NOMO-1 treated with dmso at 0.1 percent for 144 hours (cell line): ENCODE measurements around the gene MLF2.

ENCODE experiments used
- DNase-seq: peaks from one replicate; lab custom pipeline; 2025; ENCODE audit not compliant: unreplicated experiment; lab: John Stamatoyannopoulos, UW

MLF2 gene, protein sequence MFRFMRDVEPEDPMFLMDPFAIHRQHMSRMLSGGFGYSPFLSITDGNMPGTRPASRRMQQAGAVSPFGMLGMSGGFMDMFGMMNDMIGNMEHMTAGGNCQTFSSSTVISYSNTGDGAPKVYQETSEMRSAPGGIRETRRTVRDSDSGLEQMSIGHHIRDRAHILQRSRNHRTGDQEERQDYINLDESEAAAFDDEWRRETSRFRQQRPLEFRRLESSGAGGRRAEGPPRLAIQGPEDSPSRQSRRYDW

DNA sequence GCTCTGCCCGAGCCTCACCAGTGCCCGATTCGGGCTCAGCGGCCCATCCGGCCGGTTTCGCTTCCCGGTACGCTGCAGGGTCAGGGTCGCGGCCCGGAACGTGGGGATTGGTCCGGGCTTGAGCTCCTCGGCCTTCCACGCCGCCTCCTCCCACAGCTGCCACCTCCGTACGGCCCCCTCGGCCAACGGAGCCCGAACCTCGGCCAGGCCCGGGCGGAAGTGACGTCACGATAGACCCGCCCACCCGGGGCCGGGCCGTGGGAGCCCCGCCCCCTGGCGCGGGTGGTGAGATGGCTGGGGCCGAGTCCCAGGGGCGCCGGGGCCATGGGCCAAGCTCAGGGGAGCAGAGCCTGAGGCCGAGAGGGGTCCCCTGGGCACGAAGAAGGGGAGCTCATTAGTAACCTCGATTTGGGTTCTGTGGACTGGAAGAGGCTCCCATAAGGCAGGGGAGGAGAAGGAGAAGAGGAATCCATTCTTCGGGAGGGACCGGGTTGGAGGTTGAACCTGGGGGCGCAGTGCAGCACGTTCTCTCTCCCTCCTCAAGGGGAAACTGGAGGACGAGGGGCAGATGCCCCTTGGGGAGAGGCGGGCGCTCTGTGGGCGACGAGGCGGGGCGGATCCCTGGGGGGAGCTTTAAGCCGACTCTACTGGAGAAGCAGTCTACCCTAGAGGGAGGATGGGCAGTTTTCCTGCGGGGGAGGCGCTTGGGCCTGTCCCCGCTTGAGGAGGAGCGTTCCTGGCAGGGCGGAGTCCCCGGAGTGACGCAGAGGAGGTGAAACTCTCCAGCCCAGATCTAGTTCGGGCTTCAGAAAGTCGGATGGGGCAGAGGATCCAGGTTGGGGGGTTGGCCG lies at the start of gene MLF2:
Gene MLF2 (minus strand): TSS at position 221 of the 851 bp plus-strand sequence. CDS start 807 bp downstream, outside the sequence.
- peak; percentile 98 for DNase-seq

DNA sequence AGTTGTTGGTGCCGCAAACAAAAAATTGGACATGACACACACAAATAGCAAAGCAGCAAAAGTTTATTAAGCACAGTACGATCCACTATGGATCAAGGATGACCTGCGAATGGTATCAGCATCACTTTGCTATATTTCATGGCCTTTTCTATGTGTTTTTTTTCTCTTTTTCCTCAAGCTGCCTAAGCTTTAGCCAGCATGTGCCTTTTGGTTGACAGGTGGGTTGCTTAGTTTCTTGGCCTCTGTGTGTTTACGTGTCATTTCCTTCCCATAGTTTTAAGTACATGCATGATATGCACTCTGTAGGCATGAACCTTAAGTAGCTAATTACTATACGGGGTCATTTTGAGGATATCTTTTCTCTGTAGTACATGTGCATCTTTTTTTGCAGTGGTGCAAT lies 46.2 kb upstream of the MLF2 start:
- no peak for DNase-seq

DNA sequence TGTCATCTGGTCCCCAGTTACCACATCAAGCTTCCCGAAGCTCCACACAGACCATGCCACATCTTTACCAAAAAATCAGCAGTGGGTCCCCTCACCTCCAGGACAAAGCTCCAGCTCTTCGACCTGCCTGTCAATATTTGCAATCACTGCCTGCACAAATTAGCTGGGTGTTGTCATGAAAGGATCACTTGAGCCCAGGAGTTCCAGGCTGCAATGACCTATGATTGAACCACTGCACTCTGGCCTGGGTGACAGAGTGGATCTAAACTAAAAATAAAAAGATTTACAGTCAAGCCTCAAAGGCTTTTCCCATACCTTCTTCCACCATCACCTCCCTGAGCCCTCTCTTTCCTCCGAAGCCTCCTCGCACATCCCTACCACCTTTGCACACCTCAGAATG lies 43.6 kb upstream of the MLF2 start:
- no peak for DNase-seq

GRCh38 chr12:6795088-6795487 lies 42.1 kb upstream of the MLF2 start:
- DNase-seq: no peak

DNA sequence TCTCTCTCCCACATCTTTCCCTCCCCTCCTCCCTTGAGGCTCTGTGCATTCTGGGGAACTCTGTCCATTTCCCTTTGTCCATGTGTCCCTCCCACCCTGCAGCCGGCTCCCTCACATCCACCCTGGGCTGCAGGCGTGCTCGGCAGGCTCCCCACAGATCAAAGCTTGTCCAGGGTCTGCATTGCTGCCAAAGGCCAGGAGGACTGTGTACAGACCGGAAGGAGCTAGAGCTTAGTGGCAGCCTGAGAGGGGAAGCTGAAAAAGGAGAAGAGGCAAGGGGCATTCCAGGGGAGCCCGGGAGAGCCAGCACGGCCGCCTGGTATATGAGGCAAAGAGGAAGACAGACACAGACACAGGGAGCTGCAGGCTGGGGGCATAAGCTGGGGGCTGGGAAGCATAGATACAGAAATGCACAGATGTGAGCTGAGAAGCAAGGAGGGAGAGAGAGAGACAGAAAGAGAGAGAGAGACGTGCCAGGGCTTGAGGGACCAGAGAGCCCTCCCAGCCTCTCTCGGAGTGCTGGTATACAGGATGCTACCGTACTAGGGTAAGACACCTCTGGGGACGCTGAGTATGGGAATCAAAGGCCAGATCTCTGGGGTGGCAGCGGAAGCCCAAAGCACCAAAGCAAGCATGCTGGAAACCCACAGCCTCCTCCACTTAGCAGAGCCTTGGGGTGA lies 39.7 kb upstream of the MLF2 start:
- peak; percentile 81 for DNase-seq

- DNase-seq: no peak
These were observed 39.1 kb upstream of the MLF2 start for GRCh38 chr12:6791931-6792520.

GRCh38 chr12:6790496-6791150 lies 37.7 kb upstream of the MLF2 start:
- no peak for DNase-seq

DNA sequence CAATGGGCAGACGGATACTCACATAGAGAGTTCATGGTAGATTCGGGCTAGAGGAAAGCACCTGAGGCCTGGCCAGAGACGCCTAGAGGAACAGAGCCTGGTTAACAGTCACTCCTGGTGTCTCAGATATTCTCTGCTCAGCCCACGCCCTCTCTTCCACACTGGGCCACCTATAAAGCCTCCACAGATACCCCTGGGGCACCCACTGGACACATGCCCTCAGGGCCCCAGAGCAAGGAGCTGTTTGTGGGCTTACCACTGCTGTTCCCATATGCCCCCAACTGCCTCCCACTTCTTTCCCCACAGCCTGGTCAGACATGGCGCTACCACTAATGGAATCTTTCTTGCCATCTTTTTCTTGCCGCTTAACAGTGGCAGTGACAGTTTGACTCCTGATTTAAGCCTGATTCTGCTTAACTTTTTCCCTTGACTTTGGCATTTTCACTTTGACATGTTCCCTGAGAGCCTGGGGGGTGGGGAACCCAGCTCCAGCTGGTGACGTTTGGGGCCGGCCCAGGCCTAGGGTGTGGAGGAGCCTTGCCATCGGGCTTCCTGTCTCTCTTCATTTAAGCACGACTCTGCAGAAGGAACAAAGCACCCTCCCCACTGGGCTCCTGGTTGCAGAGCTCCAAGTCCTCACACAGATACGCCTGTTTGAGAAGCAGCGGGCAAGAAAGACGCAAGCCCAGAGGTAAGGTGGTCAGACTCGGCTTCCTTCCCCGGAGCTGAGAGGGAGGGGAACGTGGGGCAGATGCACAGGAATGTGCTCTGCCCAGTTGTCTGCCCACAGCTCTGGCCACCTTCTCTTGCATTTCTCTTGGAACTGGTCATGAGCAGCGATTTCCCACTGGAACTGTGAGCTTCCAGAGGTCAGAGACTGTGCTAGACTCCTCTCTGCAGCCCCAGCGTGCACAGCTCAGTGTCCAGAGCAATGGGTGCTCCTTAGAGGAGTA lies 36.3 kb upstream of the MLF2 start, which contains the start of gene CD4:
Gene CD4 (plus strand): TSS at position 557 of the 953 bp plus-strand sequence. CDS start 10,611 bp downstream, outside the sequence.
- peak; percentile 79 for DNase-seq

- no peak for DNase-seq
These were observed 34.4 kb upstream of the MLF2 start for GRCh38 chr12:6787309-6787708.

DNA sequence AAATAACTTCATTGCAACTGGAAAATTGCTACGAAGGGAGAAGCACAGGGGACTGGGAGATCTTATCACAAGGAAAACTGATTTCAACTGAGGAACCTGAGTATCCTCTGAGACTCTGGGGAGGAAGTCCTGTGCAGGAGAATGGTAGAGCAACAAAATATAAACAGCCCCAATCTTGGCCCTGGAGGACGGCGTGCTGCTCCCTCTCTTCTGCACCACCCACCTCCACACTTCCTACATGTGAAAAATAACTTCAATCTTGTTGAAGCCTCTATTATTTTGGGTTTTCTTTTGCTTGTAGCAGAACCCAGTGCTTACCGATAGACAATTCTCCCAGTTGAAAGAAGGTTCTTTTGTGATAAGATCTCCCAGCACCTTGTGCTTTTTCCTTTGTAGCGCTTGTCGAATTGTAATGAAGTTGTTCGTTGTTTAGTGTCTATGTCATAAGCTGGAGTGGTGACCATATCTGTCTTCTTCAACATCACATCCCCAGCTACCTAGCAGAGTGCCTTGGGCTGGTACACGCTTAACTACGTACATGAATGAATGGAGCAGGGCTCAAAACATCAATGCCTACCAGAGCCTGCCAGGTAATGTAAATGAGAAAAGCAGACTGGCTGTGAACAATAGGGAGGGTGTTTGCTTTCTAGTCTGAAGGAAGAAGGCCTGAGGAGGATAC lies 33.6 kb upstream of the MLF2 start:
- no peak for DNase-seq

DNA sequence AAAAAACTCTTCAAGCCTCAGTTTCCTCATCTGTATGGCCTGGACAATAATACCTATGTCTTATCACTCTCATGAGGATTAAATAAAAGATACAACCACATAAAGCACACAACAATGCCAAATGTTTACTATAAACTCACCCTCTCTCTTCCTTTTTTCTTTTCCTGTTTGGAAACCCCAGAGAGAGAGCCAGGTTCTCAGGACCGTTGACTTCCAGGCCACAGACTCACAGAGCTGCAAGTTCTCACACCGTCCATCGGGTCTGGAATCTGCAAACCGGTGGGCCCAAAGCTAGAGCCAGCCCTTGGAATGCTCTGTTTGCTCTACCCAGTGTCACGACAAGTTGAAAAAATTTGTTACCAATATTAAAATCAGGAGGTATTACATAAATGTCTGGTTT lies 31.8 kb upstream of the MLF2 start:
- DNase-seq: no peak

- DNase-seq: no peak
These were observed 31.4 kb upstream of the MLF2 start for GRCh38 chr12:6784296-6784695.

DNA sequence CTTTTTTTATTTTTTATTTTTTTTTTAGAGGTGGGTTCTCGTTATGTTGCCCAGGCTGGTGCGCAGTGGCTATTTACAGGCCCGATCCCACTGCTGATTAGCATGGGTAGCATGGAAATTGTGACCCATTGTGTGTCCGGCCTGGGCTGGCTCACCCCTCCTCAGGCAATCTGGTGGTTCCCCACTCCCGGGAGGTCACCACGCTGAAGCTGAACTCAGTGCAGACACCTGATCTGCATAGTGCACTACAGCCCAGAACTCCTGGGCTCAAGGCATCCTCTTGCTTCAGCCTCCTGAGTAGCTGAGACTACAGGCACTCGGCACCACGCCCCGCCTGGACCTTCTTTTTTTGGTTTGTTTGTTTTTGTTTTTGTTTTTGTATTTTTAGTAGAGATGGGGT lies 30.9 kb upstream of the MLF2 start:
- DNase-seq: no peak

- no peak for DNase-seq
These were observed 30.1 kb upstream of the MLF2 start for GRCh38 chr12:6782850-6783566.

DNA sequence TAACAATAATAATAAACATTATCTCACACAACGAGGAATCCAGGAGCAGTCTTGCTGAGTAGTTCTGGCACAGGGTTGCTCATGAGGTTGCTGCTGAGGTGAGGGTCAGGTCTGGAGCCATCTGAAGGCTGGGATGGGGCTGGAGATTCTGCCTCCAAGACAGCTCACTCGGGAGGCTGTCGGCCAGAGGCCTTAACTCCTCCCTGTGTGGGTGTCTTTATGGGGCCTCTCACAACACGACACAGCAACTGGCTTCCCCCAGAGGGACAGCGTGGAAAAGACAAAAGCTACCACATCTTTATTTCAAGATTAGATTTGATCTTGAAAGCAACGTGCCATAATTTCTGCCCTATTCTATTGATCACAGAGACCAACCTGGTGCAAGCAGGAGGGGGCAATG lies 29.2 kb upstream of the MLF2 start:
- no peak for DNase-seq

DNA sequence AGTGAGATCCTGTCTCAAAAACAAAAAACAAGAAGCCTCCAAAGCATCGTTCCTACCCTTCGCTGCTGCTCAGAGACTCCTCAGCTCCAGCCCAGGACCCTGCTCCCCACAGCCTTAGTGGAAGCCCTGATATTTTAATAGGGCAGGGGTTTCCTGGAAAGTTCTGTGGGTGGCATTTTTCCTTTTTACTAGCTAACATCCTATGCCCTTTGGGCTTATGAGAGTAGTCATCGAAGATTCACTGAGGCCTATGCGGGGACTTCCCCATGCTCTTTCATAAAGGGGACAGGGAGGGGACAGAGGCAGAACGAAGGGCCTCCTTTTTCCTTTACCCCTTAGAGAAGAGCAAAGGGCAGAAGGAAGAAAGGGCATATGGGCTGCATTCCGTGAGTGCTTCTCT lies 27.6 kb upstream of the MLF2 start:
- DNase-seq: no peak

- DNase-seq: no peak
These were observed 26.9 kb upstream of the MLF2 start for GRCh38 chr12:6779708-6780432.
